ENCODE data around the gene RTF1.
"Not testable (repeated sequence)": the region's sequence is repeated elsewhere in the genome, so short reads cannot be mapped to it uniquely, and the experiment has no call there.

DNA sequence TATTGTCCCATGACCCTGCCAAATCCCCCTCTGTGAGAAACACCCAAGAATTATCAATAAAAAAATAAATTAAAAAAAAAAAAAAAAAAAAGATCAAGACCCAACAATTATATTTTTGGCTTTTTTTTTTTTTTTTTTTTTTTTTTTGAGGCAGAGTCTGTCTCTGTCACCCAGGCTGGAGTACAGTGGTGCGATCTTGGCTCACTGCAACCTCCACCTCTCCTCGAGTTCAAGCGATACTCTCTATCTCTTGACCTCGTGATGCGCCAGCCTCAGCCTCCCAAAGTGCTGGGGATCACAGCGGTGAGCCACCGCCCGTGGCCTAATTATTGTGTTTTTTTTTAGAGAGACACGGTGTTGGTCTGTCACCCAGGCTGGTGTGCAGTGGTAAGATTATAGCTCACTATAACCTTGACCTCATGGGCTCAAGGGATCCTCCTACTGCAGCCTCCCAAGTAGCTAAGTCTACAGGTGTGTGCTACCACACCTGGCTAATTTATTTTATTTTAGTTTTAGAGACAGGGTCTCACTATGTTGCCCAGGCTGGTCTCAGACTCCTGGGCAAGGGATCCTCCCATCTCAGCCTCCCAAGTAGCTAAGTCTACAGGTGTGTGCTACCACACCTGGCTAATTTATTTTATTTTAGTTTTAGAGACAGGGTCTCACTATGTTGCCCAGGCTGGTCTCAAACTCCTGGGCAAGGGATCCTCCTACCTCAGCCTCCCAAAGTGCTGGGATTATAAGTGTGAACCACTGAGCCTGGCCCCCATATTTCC lies 32.7 kb upstream of the RTF1 start:
- TF ChIP-seq CTCF (IDR thresholded peaks at IDR 0.05; ENCODE audit: low read length); EZH2 (IDR thresholded peaks at IDR 0.05; ENCODE audit: borderline replicate concordance, low read length): not testable (repeated sequence)

All from OCI-LY1 (cell line).